Forelimb muscle (tissue), 1 donor: ENCODE data around the gene CTLA4. TPM values are rescaled to one million over a fixed set of nuclear protein-coding genes. Genes with fewer than 3 reads are reported as not detected.
"Not testable (repeated sequence)": the region's sequence is repeated elsewhere in the genome, so short reads cannot be mapped to it uniquely, and the experiment has no call there.

Experiments used
- DNase-seq: peaks from one replicate; pipeline ENCODE4 v3.0.0-alpha.2; 2013; ENCODE audit warnings: low read depth
- polyA plus RNA-seq: library from polyadenylated mRNA; unstranded; fragments of 120-200 nt; gene quantifications from one replicate; pipeline ENCODE4 v1.2.1, GENCODE V29; 2013; ENCODE audit not compliant: insufficient read length

The CTLA4 gene
- polyA plus RNA-seq, 1 donor = 0.09 TPM

DNA sequence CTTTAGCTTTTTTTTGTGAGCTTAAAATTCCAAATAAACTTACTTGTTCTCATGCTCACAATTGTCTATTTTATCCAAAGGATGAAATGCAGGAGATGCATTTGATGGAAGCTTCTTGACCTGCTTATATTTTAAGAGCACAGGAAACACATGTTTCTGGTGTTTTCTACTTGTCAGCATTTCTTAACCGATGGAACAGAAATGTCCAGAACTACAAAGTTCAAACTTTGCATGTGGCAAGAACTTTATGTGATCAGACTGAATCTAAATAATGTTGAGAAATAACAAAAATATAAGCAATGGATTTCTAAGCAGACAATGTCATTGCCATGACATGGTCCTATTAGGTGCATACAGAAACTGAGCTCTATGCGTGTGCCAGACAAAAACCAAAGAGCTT, 9.9 kb upstream of the CTLA4 start:
- DNase-seq = no peak

DNA sequence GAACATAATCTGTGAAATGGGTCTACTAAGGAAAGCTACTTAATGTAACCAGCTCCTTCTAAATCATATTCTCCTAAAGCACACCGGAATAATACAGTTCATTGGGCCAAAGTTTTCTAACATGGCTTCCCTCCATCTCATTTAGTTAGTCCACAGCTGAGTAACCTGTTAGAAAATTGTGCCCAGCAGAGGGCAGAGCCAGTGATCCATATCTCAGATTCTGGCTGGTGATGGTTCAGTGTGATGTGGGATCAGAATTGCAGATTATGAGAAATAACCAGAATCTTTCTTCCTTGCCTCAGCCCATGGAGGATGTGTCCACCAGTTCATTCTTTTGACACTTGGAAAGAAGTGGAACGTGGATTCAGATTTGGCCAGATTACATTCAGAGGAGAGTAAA, 9.4 kb upstream of the CTLA4 start:
- no peak for DNase-seq

DNA sequence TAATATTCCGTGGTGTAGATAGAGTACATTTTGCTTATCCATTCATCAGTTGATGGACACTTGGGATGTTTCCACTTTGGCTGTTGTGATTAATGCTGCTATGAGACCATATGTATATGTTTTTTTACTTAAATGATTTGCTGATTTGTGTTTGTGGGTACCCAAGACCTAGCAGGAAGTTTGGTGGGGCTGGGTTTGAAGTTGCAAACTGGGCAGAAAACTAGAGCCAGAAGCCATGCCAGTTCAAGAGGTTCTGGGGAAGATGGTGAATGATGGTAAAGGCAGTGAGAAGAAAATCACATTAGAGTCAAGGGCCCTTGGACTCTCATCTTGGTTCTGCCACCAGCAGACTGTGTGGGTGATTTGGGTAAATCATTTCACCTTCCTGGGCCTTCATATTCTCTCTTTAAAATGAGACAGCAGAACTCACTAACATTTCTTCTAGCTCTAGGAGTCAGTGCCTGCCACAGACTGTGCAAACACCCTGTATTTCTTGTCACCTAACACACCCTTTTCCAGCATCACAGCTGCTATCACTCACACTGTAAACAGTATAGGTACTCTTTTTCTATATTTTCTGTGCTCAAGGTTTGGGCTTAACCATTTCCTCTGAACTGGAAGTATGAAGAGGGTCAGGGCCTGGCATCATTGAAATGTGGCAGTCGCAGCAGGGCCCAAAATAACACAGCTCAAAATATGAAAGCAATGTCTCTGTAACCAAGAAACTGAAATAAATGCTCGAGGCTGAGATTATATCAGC, 8.4 kb upstream of the CTLA4 start:
- DNase-seq = no peak

DNA sequence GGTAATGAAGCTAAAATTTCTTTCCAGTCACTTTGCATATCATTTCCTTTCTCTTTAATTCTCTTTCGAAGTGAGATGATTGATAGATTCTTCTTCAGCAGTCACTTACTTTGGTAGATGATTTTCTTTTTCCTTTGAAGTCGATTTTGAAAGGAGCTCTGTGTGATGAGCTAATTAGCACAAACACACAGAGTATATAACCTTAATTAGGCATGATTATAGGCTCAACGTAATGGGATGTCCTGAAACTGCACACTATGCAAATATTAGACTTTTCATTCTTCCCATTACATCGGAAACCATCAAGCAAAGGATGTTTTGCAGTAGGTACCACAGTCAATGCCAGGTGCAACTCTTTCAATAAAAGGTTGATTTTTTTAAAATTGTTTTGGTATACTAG, 6.4 kb upstream of the CTLA4 start:
- no peak for DNase-seq

DNA sequence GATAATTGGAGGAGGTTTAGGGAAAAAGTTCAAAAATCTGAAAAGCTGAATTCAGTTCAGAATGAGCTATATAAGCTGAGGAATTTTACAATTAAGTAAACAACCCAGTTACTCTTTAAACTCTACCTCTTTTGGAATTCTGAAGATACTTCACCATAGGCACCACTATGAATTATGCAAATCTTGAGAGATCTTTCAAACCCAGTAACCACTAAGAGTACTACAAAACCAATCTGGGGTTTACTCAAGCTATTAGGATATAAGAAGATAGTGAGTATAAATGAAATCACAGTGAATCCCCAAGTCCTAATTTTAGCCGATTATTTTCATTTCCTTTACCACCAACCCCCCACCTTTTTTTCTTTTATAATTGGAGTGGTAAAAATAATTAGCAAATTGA, 6.0 kb upstream of the CTLA4 start:
- DNase-seq = no peak

DNA sequence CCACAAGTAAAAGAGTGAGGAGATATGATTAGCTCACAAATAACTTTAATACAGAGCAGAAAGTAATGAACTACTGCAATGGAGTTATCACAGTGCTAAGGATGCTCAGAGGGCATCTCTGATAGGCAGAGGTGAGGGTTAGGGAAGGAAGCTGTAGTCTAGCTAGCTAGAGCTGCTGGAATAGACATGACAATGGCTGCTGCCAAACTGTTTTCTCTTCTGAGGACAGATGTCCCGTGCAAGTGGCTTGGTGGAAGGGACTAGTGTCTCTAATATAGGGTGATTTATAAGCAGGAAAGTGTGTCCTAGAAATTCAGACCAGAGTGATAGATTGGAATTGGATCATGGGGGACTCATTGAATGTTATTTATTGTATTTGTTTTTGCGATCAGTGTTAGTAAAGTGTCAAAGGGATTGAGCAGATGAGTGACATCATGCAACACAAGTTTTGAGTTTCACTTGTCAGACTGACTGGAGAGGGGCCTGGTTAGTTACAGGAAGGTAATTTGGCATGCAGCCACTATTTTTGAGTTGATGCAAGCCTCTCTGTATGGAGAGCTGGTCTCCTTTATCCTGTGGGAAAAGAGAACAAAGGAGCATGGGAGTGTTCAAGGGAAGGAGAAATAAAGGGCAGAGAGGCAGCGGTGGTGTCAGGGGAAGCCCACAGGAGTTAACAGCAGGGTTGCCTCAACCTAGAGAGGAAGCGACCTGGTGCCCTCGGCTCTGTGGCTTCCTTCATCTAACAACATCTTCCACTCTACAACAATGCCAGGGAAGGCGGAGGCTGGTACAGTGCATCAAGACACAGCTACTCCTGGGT, 1.9 kb downstream of the CTLA4 start:
- DNase-seq = no peak

DNA sequence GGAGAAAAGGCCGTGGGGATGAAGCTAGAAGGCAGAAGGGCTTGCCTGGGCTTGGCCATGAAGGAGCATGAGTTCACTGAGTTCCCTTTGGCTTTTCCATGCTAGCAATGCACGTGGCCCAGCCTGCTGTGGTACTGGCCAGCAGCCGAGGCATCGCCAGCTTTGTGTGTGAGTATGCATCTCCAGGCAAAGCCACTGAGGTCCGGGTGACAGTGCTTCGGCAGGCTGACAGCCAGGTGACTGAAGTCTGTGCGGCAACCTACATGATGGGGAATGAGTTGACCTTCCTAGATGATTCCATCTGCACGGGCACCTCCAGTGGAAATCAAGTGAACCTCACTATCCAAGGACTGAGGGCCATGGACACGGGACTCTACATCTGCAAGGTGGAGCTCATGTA, 2.9 kb downstream of the CTLA4 start:
- no peak for DNase-seq

DNA sequence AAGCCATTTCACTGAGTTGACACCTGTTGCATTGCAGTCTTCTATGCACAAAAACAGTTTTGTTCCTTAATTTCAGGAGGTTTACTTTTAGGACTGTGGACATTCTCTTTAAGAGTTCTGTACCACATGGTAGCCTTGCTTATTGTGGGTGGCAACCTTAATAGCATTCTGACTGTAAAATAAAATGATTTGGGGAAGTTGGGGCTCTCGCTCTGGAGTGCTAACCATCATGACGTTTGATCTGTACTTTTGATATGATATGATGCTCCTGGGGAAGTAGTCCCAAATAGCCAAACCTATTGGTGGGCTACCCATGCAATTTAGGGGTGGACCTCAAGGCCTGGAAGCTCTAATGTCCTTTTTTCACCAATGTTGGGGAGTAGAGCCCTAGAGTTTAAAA, 3.4 kb downstream of the CTLA4 start:
- DNase-seq = no peak

DNA sequence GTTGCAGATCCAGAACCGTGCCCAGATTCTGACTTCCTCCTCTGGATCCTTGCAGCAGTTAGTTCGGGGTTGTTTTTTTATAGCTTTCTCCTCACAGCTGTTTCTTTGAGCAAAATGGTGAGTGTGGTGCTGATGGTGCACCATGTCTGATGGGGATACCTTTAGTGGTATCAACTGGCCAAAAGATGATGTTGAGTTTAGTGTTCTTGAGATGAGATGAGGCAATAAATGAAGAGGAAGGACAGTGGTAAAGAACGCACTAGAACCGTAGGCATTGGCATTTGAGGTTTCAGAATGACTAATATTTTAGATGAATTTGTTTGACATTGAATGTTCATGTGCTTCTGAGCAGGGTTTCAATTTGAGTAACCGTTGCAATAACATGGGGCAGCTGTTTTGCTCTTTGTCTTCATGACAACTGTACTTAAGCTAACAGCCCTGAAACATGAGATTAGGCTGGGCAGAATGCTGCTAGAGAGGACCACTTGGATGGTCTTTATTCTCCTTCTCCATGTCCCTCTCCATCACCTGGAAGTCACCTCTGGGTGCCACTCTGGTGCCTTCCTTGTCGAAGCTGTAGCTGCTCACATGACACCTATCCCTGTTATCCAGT, 3.9 kb downstream of the CTLA4 start:
- no peak for DNase-seq

DNA sequence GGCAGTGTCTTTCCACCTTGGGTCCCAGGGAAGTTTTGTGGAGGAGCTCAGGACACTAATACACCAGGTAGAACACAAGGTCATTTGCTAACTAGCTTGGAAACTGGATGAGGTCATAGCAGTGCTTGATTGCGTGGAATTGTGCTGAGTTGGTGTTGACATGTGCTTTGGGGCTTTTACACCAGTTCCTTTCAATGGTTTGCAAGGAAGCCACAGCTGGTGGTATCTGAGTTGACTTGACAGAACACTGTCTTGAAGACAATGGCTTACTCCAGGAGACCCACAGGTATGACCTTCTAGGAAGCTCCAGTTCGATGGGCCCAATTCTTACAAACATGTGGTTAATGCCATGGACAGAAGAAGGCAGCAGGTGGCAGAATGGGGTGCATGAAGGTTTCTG, 5.9 kb downstream of the CTLA4 start:
- DNase-seq = no peak

DNA sequence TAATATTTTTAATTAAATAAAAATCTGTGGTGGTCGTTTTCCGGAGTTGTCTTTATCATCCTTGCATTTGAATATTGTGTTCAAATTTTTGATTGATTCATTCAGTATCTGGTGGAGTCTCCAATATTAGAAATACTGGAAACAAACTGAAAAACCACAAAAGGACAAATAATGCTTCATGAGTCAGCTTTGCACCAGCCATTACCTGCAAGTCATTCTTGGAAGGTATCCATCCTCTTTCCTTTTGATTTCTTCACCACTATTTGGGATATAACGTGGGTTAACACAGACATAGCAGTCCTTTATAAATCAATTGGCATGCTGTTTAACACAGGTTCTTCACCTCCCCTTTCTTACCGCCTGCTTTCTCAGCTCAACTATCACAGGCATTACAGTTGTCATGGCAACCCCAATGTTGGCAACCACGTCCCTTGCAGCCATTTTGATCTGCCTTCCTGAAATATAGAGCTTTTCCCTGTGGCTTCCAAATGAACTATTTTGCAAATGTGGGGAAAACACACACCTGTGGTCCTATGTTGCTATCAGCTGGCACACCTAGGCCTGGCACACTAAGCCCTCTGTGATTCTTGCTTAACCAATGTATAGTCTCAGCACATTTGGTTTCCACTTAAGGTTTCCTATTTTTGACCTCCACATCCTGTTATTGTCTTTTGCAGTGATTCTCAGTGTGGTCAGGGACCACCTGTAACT, 6.5 kb downstream of the CTLA4 start:
- no peak for DNase-seq

DNA sequence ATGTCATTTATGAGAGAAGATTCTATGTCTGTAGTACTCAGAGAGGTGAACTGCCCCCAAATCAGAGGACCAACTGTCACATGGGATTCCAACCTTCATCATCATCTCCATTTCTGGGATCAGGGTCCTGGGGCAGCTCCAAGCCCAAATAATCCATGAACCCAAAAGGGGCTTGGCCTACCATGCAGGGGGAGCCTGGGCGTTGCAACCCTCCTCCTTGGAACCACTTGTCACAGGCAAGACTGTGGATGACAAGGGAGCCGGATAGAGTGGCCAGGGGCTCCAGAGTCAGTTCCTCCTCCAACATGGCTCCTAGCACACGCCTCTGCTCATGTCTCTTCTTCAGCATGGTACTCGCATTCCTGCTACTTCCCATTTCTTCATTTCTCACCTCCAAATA, 7.9 kb downstream of the CTLA4 start:
- DNase-seq = no peak

DNA sequence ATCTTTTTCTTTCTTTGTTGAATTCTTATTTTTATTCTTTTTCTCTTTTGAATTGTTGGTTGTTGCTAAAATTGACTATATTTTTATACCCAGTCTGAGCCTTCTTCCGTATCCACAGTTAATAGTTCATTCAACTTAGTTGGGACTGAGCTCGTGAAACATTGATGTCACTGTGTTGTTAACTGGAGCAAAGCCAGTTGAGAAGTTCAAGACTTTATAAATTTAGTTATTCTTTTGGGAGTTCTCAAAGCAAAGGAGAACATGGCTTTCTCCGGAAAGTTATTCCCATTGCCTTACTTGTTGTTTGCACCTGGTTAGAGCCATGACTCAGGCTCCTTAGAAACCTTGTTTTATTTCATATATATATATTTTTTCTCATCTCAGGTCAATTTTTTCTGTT, 8.8 kb downstream of the CTLA4 start:
- DNase-seq = no peak

DNA sequence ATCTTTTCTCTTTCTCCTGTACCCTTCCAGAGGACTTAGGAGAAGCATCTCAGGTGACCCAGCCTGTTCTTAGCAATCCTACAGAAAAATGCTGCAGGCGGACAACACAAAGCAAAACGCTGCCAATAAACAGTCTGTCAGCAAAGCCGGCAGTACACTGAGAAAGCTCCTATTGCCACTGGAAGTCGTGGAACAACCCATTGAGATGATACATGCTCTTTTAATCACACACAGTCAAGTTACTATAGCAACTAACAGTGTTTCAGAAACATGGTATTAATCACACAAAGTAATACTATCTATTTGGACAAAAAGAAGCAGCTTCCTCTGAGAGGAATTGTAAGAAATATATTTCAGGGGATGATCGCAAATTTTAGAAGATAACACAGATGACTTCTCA, 10.5 kb downstream of the CTLA4 start:
- no peak for DNase-seq

DNA sequence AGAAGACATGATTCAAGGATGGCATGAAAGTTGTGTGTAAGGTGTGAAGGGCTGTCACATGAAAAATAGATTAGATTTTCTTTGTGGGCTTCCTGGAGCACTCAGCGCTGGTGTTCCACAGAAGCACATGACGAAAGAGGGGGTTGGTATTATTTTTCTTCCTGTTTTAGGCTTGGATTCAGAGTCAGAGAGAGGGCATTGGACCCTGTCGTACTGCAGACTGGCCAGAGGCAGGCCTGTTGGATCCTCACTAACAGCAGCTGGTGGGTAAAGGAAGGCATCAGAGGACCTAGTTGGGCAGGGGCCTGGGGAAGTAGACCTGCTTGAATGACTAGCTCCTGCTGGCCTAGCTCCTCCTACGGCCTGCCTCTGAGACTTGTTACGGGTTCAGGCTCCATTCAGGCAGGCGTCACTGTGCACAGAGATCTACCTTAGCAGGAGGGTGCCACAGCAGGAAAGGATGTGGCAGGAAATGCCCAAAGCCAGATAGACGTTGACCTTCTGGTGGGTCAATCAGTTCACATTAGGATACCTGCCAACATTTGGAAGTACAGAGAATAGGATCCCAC, 13.1 kb downstream of the CTLA4 start:
- DNase-seq = no peak

DNA sequence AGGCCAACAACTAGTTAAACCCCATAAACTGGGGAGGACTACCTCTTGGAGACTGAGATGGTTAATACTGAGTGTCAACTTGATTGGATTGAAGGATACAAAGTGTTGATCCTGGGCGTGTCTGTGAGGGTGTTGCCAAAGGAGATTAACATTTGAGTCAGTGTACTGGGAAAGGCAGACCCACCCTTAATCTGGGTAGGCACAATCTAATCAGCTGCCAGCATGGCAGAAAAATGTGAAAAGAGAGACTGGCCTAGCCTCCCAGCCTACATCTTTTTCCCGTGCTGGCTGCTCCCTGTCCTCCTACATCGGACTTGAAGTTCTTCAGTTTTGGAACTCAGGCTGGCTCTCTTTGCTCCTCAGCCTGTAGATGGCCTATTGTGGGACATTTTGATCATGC, 13.6 kb downstream of the CTLA4 start:
- DNase-seq = not testable (repeated sequence)

DNA sequence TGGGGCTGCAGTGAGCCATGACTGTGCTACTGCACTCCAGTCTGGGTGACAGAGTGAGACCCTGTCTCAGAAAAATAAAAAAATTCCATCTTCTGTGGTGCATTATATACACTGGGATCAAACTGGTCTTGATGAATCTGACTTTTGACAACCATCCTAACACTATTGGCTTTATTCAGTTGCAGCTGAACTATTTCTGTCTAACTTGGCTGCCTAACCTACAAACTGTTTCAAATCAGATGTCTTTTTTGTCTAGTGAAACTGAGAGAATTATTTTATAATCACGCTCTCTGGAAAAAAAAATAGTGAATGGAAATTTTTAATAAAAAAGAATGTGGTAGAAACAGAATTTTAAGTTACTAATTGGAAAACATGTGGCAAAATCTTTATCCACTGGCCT, 15.0 kb downstream of the CTLA4 start:
- no peak for DNase-seq

DNA sequence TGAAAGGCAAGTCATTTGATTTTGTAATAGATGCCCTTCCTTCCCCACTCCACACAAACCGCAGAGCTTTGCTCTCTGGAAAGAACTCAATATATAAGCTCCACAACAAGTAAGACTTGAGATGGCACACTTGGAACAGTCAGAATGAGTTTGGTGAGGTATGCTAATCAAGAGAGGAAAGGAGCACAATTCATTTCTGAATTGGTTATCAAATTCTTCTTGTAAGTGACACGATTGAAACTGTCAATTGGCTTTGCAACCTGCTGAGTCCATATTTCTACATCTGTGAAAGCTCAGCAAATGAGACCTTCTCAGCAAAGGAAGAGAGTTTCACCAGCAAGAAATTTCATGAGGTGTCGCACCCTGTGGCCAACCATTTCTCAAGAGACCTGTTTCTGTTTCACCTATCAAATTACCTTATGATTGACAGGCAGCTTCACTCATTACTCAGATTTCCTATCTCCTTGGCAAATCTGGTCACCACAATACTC, 19.1 kb downstream of the CTLA4 start:
- no peak for DNase-seq

DNA sequence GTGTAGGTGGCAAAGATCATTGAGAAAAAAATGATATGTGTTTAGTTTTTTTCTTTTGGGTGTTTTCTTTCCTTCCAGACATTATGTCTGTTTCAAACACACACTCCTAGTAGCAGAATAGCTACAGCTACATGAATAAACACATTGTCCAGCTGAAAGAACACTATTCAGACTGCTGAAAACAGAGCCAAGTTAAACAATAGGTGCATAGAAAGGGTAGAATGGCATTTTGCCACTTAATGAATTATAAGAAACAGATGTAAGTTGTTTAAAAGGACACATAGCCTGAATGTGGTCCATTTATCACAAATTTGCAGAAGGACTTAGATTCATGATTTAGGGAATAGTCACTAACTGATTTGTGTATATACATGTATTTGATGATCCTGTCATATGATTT, 20.1 kb downstream of the CTLA4 start:
- no peak for DNase-seq

DNA sequence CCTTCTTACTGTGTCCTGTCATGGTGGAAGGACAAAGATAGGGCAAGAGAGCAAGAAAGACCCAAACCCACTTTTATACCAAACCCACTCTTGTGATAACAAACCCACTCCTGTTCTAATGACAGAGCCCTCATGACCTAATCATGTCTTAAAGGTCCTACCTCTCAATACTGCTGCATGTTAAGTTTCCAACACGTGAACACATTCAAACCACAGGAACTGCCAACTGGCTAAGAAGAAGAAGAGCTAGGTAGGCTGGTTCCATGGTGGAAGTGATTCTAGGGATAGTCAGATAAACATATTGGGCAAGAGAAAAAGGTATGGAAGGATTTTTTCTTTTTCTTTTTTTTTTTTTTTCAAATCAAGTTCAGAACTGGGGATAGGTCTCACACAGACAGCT, 22.0 kb downstream of the CTLA4 start:
- DNase-seq = no peak

DNA sequence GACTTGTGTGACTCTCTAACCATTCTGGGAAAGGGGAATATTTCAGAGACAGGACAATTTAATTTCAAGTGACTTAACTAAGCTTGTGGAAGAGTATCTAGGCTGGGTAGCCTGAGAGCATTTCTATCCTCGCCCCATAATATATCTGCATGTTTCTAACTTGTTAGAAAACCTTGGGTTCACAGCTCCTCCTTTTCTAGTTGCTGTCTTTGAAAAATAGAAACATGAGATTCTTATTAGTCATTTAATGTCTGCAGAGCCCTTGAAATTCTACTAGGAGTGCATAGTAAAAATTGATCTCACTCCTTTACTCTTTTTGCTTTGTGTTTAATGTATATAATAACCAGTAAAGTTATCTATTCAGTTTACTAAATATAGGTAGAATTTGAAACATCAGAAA, 22.4 kb downstream of the CTLA4 start:
- DNase-seq = no peak

DNA sequence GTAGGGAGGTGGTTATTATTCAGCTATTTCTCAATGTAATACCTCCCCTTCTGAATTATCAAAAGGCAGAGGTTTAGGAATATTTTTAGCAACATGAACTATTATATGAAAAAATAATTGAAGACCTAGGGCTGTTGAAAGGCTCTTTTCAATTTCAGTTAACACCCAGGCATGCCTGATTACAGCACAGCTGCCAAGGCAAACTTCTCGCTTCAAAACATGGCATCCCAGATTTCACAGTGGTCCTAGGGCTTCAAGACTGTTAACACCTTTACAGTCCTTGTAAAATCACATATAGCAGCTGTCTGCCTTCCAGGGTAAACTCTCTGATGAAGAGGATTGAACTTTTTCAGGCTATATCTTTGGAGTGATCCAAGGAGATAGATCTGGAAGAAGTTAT, 23.2 kb downstream of the CTLA4 start:
- no peak for DNase-seq
